HepG2 (cell line): Measurements from ENCODE around the gene ZNF511. TPM values are rescaled to one million over a fixed set of nuclear protein-coding genes. Genes with fewer than 3 reads are reported as not detected.

ENCODE experiments used
- CREB1 ChIP-seq, 2 experiments: fragments of 450-650 bp in 1 of 2; IDR thresholded peaks; 2 replicates each; pipeline ENCODE4 v1.6.1; 2016 to 2017; ENCODE audit warnings: control low read depth in 1 of 2, mild to moderate bottlenecking in 1 of 2, missing compliant biosample characterization in 1 of 2, missing genetic modification characterization in 1 of 2
- FOXO1 ChIP-seq: sonication (generic); formaldehyde crosslinking; IDR thresholded peaks from 2 replicates; pipeline ENCODE4 v1.4.0; 2020; ENCODE audit warnings: missing genetic modification reagents
- HNRNPUL1 ChIP-seq: fragments of 200-400 bp; formaldehyde crosslinking; IDR thresholded peaks from 2 replicates; pipeline ENCODE4 v1.6.1; 2017; ENCODE audit warnings: low read depth, mild to moderate bottlenecking, low read length, moderate library complexity
- MEF2D ChIP-seq: sonication (generic); formaldehyde crosslinking; IDR thresholded peaks from 2 replicates; pipeline ENCODE4 v1.5.1; 2020; ENCODE audit warnings: mild to moderate bottlenecking, missing genetic modification reagents
- MTA1 ChIP-seq: sonication (generic); formaldehyde crosslinking; IDR thresholded peaks from 2 replicates; pipeline ENCODE4 v1.4.0; 2020; ENCODE audit warnings: missing genetic modification reagents, mild to moderate bottlenecking, borderline replicate concordance
- MZF1 ChIP-seq: sonication (generic); formaldehyde crosslinking; IDR thresholded peaks from 2 replicates; pipeline ENCODE4 v1.8.1; 2023; ENCODE audit warnings: mild to moderate bottlenecking, missing genetic modification reagents, borderline replicate concordance
- PHF20 ChIP-seq: sonication (generic); formaldehyde crosslinking; IDR thresholded peaks from 2 replicates; pipeline ENCODE4 v1.5.0; 2020; ENCODE audit warnings: mild to moderate bottlenecking, missing genetic modification reagents
- PRDM10 ChIP-seq: sonication (generic); formaldehyde crosslinking; IDR thresholded peaks from 2 replicates; pipeline ENCODE4 v1.4.0; 2020; ENCODE audit warnings: low read depth, missing genetic modification reagents
- RBFOX2 ChIP-seq: fragments of 200-400 bp; formaldehyde crosslinking; IDR thresholded peaks from 2 replicates; pipeline ENCODE4 v1.6.1; 2017; ENCODE audit warnings: low read depth, mild to moderate bottlenecking, low read length
- SALL2 ChIP-seq: sonication (generic); formaldehyde crosslinking; IDR thresholded peaks from 2 replicates; pipeline ENCODE4 v1.8.1; 2023; ENCODE audit warnings: mild to moderate bottlenecking, missing genetic modification reagents, inconsistent platforms
- TAF15 ChIP-seq: fragments of 200-400 bp; formaldehyde crosslinking; IDR thresholded peaks from one replicate; pipeline ENCODE4 v1.6.1; 2018; ENCODE audit warnings: mild to moderate bottlenecking, low read depth, low read length; ENCODE audit not compliant: poor library complexity, severe bottlenecking
- TEAD3 ChIP-seq: optimal IDR thresholded peaks from 2 replicates; pipeline ENCODE3; 2016; ENCODE audit warnings: borderline replicate concordance
- ZFP1 ChIP-seq: IDR thresholded peaks from 2 replicates; pipeline ENCODE4 v1.6.1; 2016
- ZNF18 ChIP-seq: sonication (generic); formaldehyde crosslinking; IDR thresholded peaks from 2 replicates; pipeline ENCODE4 v1.8.0; 2022; ENCODE audit warnings: mild to moderate bottlenecking, missing genetic modification reagents; ENCODE audit not compliant: insufficient replicate concordance
- ZNF550 ChIP-seq: sonication (generic); formaldehyde crosslinking; IDR thresholded peaks from 2 replicates; pipeline ENCODE4 v1.4.0; 2020; ENCODE audit warnings: mild to moderate bottlenecking, missing genetic modification reagents, borderline replicate concordance
- ZNF770 ChIP-seq: sonication (generic); formaldehyde crosslinking; IDR thresholded peaks from 2 replicates; pipeline ENCODE4 v1.5.0; 2020; ENCODE audit warnings: mild to moderate bottlenecking, missing genetic modification reagents
- ZSCAN21 ChIP-seq: sonication (generic); formaldehyde crosslinking; IDR thresholded peaks from 2 replicates; pipeline ENCODE4 v1.8.0; 2022; ENCODE audit warnings: mild to moderate bottlenecking, missing genetic modification reagents, moderate library complexity, borderline replicate concordance
- polyA plus RNA-seq, 8 experiments: library from polyadenylated mRNA; depleted of rRNA in 3 of 8; stranded (reverse) in 7 of 8; unstranded in 1 of 8; fragments of >200 nt; fragmentation: Illumina TruSeq in 4 of 8; extraction: Trizol in 4 of 8; gene quantifications; 2 replicates each; pipeline versions ENCODE4 v1.2.1 to v1.2.3, GENCODE V29; 2011 to 2016; ENCODE audit warnings: low read depth in 4 of 8, missing spikeins in 1 of 8, mixed read lengths in 1 of 8; ENCODE audit not compliant: insufficient read depth in 1 of 8
- total RNA-seq, 5 experiments: library from RNA; depleted of rRNA; stranded (reverse); fragments of >200 nt; fragmentation: Illumina TruSeq; extraction: Trizol; gene quantifications; 2 replicates each; pipeline ENCODE4 v1.2.3, GENCODE V29; 2016; ENCODE audit warnings: low read depth in 1 of 5
- TF ChIP-seq, protein P1 (sequence below): IDR thresholded peaks from 2 replicates; pipeline ENCODE4 v1.6.1; 2016; ENCODE audit warnings: missing compliant biosample characterization, missing genetic modification reagents, borderline replicate concordance
- TF ChIP-seq, protein P2 (sequence below): IDR thresholded peaks from 2 replicates; pipeline ENCODE4 v1.6.1; 2016; ENCODE audit warnings: mild to moderate bottlenecking

Gene ZNF511
- total and polyA plus RNA-seq, 2 of the 13 experiments (the other 11 are each of a cell fraction or from before 2014, with no cell fraction given): 35.6 to 66.4 TPM

DNA sequence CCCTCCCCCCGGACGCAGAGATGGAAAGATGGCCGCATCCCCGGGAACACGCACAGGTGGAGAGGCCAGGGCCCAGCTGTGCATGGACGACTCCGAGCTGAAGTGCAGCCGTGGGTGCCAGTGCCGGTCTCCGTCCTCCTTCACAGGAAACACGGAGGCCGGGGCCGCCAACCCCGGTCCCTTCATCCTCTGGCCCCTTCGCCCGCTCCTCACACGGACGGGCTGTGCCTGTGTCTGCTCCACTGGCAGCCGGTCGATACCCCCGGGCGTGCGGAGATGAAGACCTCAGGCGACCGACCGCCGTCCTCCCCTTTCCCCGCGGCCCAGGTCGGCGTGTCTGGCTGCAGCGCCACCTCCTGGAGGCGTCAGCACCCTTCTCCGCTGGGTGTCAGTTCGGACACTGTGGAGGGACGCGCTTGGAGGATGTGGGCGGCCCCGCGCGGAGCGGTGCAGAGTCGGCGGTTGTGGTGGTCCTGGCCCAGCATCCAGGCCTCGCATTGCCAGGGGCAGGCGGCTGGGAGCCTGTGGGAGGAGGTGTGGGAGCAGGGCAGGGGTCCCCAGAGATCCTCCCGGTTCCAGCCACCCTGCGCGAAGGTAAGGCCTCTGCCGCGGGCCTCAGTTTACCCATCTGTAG is 9.9 kb downstream of the ZNF511 start (continued):
- no peak for TF ChIP-seq FOXO1 (CRISPR knock-in tag)
- no peak for TF ChIP-seq ZFP1 (CRISPR knock-in tag)
- TF ChIP-seq HNRNPUL1: no peak
- peak; percentile 22 for TF ChIP-seq TEAD3 (CRISPR knock-in tag)
- TF ChIP-seq MTA1 (CRISPR knock-in tag): no peak
- TF ChIP-seq ZSCAN21 (CRISPR knock-in tag): peak; percentile 65; the same call in 1 of the 2 replicates
- no peak for TF ChIP-seq PHF20 (CRISPR knock-in tag)
- no peak for TF ChIP-seq TAF15
- no peak for TF ChIP-seq RBFOX2
- TF ChIP-seq PRDM10: peak; percentile 61; the same call in 1 of the 2 replicates
- no peak for TF ChIP-seq CREB1 (IDR thresholded peaks at IDR 0.05)
- TF ChIP-seq CREB1 (CRISPR knock-in tag; IDR thresholded peaks at IDR 0.05): no peak; the same call in 1 of the 2 replicates
- peak; percentile 65; the same call in 1 of the 2 replicates for TF ChIP-seq MEF2D
- TF ChIP-seq, protein P1, sequence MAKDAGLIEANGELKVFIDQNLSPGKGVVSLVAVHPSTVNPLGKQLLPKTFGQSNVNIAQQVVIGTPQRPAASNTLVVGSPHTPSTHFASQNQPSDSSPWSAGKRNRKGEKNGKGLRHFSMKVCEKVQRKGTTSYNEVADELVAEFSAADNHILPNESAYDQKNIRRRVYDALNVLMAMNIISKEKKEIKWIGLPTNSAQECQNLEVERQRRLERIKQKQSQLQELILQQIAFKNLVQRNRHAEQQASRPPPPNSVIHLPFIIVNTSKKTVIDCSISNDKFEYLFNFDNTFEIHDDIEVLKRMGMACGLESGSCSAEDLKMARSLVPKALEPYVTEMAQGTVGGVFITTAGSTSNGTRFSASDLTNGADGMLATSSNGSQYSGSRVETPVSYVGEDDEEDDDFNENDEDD (CRISPR knock-in tag): peak; percentile 39; the same call in 1 of the 2 replicates
- TF ChIP-seq SALL2 (CRISPR knock-in tag): no peak
- TF ChIP-seq, protein P2, sequence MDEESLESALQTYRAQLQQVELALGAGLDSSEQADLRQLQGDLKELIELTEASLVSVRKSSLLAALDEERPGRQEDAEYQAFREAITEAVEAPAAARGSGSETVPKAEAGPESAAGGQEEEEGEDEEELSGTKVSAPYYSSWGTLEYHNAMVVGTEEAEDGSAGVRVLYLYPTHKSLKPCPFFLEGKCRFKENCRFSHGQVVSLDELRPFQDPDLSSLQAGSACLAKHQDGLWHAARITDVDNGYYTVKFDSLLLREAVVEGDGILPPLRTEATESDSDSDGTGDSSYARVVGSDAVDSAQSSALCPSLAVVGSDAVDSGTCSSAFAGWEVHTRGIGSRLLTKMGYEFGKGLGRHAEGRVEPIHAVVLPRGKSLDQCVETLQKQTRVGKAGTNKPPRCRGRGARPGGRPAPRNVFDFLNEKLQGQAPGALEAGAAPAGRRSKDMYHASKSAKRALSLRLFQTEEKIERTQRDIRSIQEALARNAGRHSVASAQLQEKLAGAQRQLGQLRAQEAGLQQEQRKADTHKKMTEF: peak; percentile 70; the same call in 1 of the 2 replicates
- no peak; the same call in 1 of the 2 replicates for TF ChIP-seq ZNF550 (CRISPR knock-in tag)
- no peak for TF ChIP-seq ZNF18
- no peak for TF ChIP-seq ZNF770 (CRISPR knock-in tag)
- TF ChIP-seq MZF1 (CRISPR knock-in tag): no peak
